Activated CD8-positive, alpha-beta T cell treated with anti-CD3 and anti-CD28 coated beads for 36 hours (primary cell): ENCODE data around the gene GSTP1. TPM values are rescaled to one million over a fixed set of nuclear protein-coding genes. Genes with fewer than 3 reads are reported as not detected.
A peak's percentile ranks its signal among the peaks of the same experiment; 100 is the strongest.

ENCODE experiments used
- ATAC-seq: fragments of 200-7000 bp; cut with Tn5 transposase; one replicate; pipeline ENCODE4 v1.10.0; 2021; ENCODE audit warnings: mild to moderate bottlenecking, moderate library complexity
- CTCF ChIA-PET: fragments of 350-600 bp; sonication (Branson Sonifier 250); formaldehyde crosslinking; loops from one replicate; lab custom pipeline; 2021; ENCODE audit warnings: antibody characterized with exemption; lab: Charles Lee
- POLR2A ChIA-PET: fragments of 350-600 bp; sonication (Branson Sonifier 250); formaldehyde crosslinking; loops from one replicate; lab custom pipeline; 2021; ENCODE audit warnings: antibody characterized with exemption; lab: Charles Lee
- DNase-seq: peaks from one replicate; pipeline ENCODE4 v3.0.0-alpha.2; 2020
- H3K27ac Mint-ChIP-seq: one replicate; pipeline ENCODE4 v1.8.0; 2021; ENCODE audit warnings: mild to moderate bottlenecking, mixed read lengths
- H3K27me3 Mint-ChIP-seq: one replicate; pipeline ENCODE4 v1.8.0; 2021; ENCODE audit warnings: mixed read lengths
- H3K36me3 Mint-ChIP-seq: one replicate; pipeline ENCODE4 v1.8.0; 2021; ENCODE audit warnings: low read depth, mixed read lengths
- H3K4me1 Mint-ChIP-seq: one replicate; pipeline ENCODE4 v1.8.0; 2021; ENCODE audit warnings: low read depth, mixed read lengths
- H3K4me3 Mint-ChIP-seq: one replicate; pipeline ENCODE4 v1.8.0; 2021; ENCODE audit warnings: mild to moderate bottlenecking, moderate library complexity, mixed read lengths
- H3K9me3 Mint-ChIP-seq: one replicate; pipeline ENCODE4 v1.8.0; 2021; ENCODE audit warnings: mixed read lengths
- intact Hi-C: fragments of 100-400 bp; cut with micrococcal nuclease; formaldehyde crosslinking; loops from one replicate; pipeline ENCODE4 v1.10.0; 2022
- total RNA-seq, 2 experiments: library from RNA; stranded (reverse); gene quantifications; one replicate each; pipeline ENCODE4 v1.2.3, GENCODE V29; 2021
- TF ChIP-seq, protein P1 (sequence below): fragments of 200-600 bp; IDR thresholded peaks from one replicate; pipeline ENCODE4 v1.8.0; 2022; ENCODE audit warnings: antibody characterized with exemption, mild to moderate bottlenecking

Gene GSTP1
- total RNA-seq, 2 experiments from 2014 or later, result 467 to 472 TPM

DNA sequence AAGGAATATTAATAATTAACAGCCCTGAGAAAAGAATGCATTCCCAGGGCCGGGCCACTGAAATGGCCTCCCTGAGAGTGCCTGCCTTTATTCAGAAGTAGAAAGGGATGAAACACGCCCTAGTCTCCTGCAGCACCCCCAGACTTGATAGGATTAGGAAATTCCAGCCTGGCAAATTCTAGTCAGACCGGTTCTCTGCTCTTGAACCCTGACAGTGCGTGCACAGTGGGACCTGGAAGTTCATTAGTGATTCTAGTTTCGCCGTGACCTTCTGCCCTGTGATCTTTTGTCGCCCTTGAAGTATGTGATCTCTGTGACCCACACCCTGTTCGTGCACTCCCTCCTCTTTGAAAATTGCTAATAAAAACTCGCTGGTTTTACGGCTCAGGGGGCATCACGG is 2.1 kb upstream of the GSTP1 start:
- no peaks in the 10 kb centered on the region for H3K9me3 Mint-ChIP-seq
- DNase-seq (no peak), ATAC-seq (no peak)
- intact Hi-C loops, result no loop called here
- ChIA-PET CTCF (interaction anchor here (2.2 to 3.6 kb wide), 2 partner anchors 8 to 33 kb away, joined by 12 to 18 read pairs; no protein-coding TSS in a partner anchor), POLR2A (interaction anchor here (2.5 kb wide), 1 partner anchor 96 kb away, joined by 8 read pairs; no protein-coding TSS in a partner anchor)
- peaks cover 23% of the 10 kb centered on the region for H3K36me3 Mint-ChIP-seq
- no peak overlapping the region for H3K4me3 Mint-ChIP-seq
- H3K27me3 Mint-ChIP-seq, result peaks cover 7% of the 10 kb centered on the region
- H3K27ac Mint-ChIP-seq, result no peak overlapping the region
- peaks cover 37% of the 10 kb centered on the region for H3K4me1 Mint-ChIP-seq
- TF ChIP-seq, protein P1, sequence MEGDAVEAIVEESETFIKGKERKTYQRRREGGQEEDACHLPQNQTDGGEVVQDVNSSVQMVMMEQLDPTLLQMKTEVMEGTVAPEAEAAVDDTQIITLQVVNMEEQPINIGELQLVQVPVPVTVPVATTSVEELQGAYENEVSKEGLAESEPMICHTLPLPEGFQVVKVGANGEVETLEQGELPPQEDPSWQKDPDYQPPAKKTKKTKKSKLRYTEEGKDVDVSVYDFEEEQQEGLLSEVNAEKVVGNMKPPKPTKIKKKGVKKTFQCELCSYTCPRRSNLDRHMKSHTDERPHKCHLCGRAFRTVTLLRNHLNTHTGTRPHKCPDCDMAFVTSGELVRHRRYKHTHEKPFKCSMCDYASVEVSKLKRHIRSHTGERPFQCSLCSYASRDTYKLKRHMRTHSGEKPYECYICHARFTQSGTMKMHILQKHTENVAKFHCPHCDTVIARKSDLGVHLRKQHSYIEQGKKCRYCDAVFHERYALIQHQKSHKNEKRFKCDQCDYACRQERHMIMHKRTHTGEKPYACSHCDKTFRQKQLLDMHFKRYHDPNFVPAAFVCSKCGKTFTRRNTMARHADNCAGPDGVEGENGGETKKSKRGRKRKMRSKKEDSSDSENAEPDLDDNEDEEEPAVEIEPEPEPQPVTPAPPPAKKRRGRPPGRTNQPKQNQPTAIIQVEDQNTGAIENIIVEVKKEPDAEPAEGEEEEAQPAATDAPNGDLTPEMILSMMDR, result no peak

DNA sequence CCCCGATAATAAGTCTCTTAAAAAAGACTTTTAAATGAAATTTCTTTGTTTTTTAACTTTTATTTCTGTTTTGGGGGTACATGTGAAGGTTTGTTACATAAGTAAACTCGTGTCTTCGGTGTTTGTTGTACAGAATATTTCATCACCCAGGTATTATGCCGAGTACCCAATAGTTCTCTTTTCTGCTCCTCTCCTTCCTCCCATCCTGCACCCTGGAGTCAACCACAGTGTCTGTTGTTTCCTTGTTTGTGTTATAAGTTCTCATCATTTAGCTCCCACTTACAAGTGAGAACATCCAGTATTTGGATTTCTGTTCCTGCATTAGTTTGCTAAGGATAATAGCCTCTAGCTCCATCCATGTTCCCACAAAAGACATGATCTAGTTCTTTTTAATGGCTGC is 1.6 kb upstream of the GSTP1 start:
- intact Hi-C loops, result no loop called here
- peaks cover 5% of the 10 kb centered on the region for H3K9me3 Mint-ChIP-seq
- ATAC-seq (no peak), DNase-seq (no peak)
- H3K27ac Mint-ChIP-seq, result no peak overlapping the region
- H3K36me3 Mint-ChIP-seq, result peaks cover 29% of the 10 kb centered on the region
- peak overlapping the region; percentile 86 for H3K4me3 Mint-ChIP-seq
- peaks cover 7% of the 10 kb centered on the region for H3K27me3 Mint-ChIP-seq
- CTCF ChIA-PET, result interaction anchor here (1.9 to 3.6 kb wide), 4 partner anchors 9 to 78 kb away, joined by 5 to 18 read pairs (median 8); no protein-coding TSS in a partner anchor
- H3K4me1 Mint-ChIP-seq, result peaks cover 42% of the 10 kb centered on the region
- TF ChIP-seq, protein P1, result no peak
- POLR2A ChIA-PET, result interaction anchor here (0.5 to 2.5 kb wide), 6 partner anchors 9 to 879 kb away, joined by 3 to 8 read pairs (median 3); partner anchors contain the start of gene PPP6R3

DNA sequence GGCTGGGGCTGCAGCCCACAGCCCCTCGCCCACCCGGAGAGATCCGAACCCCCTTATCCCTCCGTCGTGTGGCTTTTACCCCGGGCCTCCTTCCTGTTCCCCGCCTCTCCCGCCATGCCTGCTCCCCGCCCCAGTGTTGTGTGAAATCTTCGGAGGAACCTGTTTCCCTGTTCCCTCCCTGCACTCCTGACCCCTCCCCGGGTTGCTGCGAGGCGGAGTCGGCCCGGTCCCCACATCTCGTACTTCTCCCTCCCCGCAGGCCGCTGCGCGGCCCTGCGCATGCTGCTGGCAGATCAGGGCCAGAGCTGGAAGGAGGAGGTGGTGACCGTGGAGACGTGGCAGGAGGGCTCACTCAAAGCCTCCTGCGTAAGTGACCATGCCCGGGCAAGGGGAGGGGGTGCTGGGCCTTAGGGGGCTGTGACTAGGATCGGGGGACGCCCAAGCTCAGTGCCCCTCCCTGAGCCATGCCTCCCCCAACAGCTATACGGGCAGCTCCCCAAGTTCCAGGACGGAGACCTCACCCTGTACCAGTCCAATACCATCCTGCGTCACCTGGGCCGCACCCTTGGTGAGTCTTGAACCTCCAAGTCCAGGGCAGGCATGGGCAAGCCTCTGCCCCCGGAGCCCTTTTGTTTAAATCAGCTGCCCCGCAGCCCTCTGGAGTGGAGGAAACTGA is 731 bp downstream of the GSTP1 start:
- Mint-ChIP-seq H3K27me3 (peaks cover 7% of the 10 kb centered on the region), H3K4me3 (peak overlapping the region; percentile 86), H3K4me1 (peaks cover 39% of the 10 kb centered on the region), H3K27ac (peak overlapping the region; percentile 84), H3K9me3 (peaks cover 8% of the 10 kb centered on the region), H3K36me3 (peaks cover 44% of the 10 kb centered on the region)
- POLR2A ChIA-PET, result interaction anchor here (0.5 to 2.5 kb wide), 7 partner anchors 11 to 405 kb away, joined by 3 to 8 read pairs (median 4); partner anchors contain the start of gene NUDT8
- TF ChIP-seq, protein P1, result no peak
- DNase-seq (peak; percentile 41), ATAC-seq (peak; percentile 6)
- CTCF ChIA-PET, result interaction anchor here (0.7 to 3.6 kb wide), 6 partner anchors 11 to 267 kb away, joined by 3 to 18 read pairs (median 4); no protein-coding TSS in a partner anchor
- intact Hi-C loops, result no loop called here

DNA sequence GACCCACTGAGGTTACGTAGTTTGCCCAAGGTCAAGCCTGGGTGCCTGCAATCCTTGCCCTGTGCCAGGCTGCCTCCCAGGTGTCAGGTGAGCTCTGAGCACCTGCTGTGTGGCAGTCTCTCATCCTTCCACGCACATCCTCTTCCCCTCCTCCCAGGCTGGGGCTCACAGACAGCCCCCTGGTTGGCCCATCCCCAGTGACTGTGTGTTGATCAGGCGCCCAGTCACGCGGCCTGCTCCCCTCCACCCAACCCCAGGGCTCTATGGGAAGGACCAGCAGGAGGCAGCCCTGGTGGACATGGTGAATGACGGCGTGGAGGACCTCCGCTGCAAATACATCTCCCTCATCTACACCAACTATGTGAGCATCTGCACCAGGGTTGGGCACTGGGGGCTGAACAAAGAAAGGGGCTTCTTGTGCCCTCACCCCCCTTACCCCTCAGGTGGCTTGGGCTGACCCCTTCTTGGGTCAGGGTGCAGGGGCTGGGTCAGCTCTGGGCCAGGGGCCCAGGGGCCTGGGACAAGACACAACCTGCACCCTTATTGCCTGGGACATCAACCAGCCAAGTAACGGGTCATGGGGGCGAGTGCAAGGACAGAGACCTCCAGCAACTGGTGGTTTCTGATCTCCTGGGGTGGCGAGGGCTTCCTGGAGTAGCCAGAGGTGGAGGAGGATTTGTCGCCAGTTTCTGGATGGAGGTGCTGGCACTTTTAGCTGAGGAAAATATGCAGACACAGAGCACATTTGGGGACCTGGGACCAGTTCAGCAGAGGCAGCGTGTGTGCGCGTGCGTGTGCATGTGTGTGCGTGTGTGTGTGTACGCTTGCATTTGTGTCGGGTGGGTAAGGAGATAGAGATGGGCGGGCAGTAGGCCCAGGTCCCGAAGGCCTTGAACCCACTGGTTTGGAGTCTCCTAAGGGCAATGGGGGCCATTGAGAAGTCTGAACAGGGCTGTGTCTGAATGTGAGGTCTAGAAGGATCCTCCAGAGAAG is 1.6 kb downstream of the GSTP1 start:
- TF ChIP-seq, protein P1, result no peak
- Mint-ChIP-seq H3K9me3 (peaks cover 8% of the 10 kb centered on the region), H3K36me3 (peaks cover 44% of the 10 kb centered on the region), H3K4me3 (peak overlapping the region; percentile 86), H3K27ac (peak overlapping the region; percentile 84), H3K4me1 (peaks cover 31% of the 10 kb centered on the region), H3K27me3 (peaks cover 4% of the 10 kb centered on the region)
- ChIA-PET POLR2A (interaction anchor here (0.5 to 1.8 kb wide), 5 partner anchors 11 to 404 kb away, joined by 3 to 5 read pairs (median 3); no protein-coding TSS in a partner anchor), CTCF (interaction anchor here (1.3 to 3.6 kb wide), 2 partner anchors 12 to 29 kb away, joined by 4 to 18 read pairs; no protein-coding TSS in a partner anchor)
- intact Hi-C loops, result no loop called here
- no peak for ATAC-seq
- no peak for DNase-seq
